Left forelimb (tissue), 1 donor: Measurements from ENCODE around the gene MERTK.
"Not testable (repeated sequence)": the region's sequence is repeated elsewhere in the genome, so short reads cannot be mapped to it uniquely, and the experiment has no call there.

ENCODE experiments used
- DNase-seq: peaks from one replicate; pipeline ENCODE4 v3.0.0-alpha.2; 2018; ENCODE audit warnings: low spot score

MERTK gene

DNA sequence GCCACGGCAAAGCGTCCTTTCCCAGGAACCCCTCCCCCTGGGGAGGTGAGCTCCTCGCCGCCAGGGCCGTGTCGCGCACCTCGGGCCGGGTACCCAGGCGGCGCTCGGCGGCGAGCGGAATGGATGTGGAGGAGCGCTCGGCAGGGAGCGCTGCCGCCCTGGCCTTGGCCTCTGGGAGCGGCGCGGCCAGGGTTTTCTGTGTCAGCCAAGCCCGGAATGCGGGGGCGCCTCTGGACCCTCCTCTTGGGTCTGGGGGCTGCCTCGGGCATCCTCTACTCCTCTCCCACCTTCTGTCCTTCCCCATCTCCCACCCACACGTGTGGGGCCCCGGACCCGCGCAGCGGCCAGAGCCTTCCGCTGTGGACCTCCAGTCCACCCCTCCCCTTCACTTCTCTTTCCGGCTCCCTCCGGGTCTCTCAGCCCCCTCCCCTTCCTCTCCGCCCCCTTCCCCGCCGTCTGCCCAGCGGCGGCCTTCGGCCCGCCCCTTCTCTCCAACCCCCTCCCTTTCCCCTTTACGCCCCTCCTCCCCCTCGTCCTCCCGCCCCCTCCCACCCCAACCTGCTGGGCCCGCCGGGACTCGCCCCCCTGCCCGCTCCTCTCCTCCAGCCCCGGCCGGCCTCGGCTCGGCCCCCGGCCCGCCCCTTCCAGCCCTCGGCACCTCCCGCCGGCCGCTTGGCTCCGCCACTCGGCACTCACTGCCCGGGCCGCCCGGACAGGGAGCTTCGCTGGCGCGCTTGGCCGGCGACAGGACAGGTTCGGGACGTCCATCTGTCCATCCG, at the start of gene MERTK:
TSS of gene MERTK (plus strand) at position 684 of the 779 bp plus-strand sequence. CDS start 129 bp downstream, outside the sequence.
- DNase-seq: peak; percentile 93

GRCh38 chr2:111850646-111851045, 47.8 kb upstream of the MERTK start:
- DNase-seq: not testable (repeated sequence)

DNA sequence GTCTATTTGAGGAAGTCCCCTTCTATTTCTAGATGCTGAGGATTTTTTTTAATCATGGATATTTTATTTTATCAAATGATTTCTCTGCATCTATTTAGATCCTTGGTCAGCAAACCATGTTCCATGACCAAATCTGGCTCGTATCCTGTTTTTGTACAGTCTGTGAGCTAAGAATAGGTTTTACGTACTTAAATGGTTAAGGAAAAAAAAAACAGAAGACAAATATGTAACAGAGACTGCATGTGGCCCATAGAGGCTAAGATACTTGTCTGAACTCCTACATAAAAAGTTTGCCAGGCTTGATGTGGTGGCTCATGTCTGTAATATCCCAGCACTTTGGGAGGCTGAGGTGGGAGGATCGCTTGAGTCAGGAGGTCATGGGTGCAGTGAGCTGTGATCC, 45.9 kb upstream of the MERTK start:
- not testable (repeated sequence) for DNase-seq

DNA sequence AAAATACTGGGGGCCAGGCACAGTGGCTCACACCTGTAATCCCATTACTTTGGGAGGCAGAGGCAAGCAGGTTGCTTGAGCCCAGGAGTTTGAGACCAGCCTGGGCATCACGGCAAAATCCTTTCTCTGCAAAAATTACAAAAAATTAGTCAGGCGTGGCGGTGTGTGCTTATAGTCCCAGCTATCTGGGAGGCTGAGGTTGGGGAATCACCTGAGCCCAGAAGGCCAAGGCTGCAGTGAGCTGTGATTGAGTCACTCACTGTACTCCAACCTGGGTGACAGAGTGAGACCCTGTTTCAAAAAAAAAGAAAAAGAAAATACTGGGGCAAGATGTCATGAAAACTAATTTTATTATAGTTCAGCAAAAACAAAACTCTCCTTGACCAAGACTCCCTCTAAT, 38.4 kb upstream of the MERTK start:
- DNase-seq: not testable (repeated sequence)

- not testable (repeated sequence) for DNase-seq
Measured at GRCh38 chr2:111865124-111865523, 33.3 kb upstream of the MERTK start.

- not testable (repeated sequence) for DNase-seq
Measured at GRCh38 chr2:111872806-111873205, 25.6 kb upstream of the MERTK start.

DNA sequence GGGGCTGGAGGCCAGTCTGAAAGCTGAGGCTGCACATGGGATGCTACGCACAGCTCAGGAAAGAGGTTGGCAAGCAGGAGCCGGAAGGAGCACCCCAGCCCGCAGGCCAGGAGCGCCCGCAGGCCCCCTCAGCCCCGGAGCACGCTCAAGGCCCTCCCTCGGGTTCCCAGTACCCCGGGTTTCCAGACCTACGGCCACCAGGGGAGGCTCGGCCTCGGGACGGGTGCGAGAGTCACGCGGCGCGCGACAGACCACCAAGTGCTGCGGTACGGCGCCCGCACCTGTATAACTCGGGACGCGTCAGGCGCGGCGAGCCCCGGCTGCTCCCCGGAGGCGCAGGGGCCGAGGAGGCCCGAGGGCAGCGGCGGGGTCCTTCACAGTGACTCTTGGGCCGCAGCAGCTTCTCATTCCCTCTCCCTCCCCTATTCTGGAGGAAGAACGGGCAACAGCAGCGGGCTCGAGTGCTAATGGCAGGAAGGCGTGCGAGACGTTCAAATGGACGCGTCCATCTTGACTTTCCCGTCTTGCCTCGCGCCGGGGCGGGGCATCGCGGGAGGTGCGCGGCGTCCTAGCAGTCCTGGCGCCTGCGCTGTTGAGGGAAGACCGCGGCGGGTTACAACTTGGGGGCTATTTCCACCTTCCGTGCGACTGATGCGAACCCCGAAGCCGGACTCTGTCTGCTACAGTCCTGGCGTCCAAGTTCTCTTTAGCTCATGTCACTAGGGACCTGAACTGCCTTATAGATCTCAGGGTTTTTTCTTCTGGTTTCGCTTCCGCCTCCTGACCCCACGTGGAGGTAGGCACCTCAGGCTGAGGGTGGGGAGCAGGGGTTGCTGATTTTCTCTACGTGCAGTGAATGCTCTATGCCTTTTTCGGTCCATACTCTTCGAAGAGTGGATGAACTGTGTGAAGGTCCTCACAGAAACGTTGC, 14.5 kb upstream of the MERTK start, which contains the start of gene ANAPC1:
TSS of gene ANAPC1 (minus strand) at position 533 of the 931 bp plus-strand sequence. CDS start 3,368 bp downstream, outside the sequence.
- DNase-seq: peak; percentile 89

DNA sequence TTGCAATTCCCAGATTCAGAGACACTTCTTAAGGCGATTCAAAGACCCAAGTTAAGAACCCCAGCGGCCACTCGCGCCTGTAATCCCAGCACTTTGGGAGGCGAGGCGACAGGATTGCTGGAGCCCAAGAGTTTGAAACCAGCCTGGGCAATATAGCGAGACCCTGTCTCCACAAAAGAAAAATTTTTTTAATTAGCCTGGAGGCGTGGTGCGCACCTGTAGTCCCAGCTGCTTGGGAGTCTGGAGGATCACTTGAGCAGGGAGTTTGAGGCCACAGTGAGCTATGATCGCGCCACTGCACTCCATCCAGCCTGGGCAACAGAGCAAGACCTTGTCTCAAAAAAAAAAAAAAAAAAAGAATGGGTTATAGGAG, 13.8 kb upstream of the MERTK start:
- no peak for DNase-seq

- DNase-seq: no peak
Measured at GRCh38 chr2:111896024-111896423, 2.4 kb upstream of the MERTK start.

DNA sequence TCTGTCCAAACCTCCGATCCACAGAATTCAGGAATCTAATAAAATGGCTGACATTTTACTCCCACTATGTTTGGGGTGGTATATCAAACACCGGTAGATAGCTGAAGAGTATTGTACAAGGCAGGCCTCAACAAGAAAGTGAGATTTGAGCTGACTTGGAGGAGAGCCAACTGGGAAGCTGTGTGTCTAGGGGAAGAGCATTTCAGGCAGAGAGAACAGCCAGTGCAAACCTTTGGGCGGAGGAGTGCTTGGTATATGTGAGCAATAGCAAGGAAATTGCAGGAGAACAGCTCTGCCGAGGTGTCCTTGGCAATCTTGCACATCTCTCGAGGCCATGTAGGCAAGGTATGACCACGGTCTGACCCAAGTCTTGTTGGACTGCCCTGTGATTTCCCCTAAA, 1.8 kb upstream of the MERTK start:
- no peak for DNase-seq

DNA sequence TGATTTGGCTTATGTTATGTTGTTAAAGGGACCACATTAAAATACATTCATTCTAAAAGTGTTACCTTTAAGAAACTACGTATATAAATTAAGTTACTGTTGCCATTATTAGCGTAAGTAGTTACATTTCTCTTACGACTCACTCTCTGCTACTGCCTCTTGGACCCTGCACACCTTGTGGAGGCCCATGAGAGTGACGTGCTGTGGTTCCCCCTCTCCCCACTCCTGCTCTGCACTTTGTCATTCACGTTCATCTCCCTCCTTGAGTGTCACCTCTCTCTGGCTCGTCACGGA, 830 bp upstream of the MERTK start:
- DNase-seq: no peak

GRCh38 chr2:111898703-111899514, 502 bp downstream of the MERTK start:
- no peak for DNase-seq

DNA sequence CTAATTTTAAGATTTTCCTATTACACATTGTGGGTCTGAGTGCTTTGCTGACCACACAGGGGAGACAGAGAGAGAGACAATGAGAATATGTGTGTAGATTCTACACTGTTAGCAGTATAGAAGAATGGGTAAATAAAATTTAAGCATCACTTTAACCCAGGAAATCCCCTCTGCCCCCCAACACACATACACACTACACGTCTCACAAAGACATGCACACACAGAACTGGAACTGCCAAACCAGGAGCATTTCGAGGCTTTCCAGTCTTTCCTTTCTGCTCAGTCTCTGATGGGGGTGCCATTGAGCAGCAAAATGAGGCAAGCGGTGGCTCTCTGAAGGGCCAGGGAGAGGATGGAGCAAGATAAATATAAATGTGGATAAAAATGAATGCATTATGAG, 2.5 kb downstream of the MERTK start:
- DNase-seq: no peak

GRCh38 chr2:111903516-111903915, 5.1 kb downstream of the MERTK start:
- no peak for DNase-seq

GRCh38 chr2:111903930-111904439, 5.6 kb downstream of the MERTK start:
- DNase-seq: no peak

DNA sequence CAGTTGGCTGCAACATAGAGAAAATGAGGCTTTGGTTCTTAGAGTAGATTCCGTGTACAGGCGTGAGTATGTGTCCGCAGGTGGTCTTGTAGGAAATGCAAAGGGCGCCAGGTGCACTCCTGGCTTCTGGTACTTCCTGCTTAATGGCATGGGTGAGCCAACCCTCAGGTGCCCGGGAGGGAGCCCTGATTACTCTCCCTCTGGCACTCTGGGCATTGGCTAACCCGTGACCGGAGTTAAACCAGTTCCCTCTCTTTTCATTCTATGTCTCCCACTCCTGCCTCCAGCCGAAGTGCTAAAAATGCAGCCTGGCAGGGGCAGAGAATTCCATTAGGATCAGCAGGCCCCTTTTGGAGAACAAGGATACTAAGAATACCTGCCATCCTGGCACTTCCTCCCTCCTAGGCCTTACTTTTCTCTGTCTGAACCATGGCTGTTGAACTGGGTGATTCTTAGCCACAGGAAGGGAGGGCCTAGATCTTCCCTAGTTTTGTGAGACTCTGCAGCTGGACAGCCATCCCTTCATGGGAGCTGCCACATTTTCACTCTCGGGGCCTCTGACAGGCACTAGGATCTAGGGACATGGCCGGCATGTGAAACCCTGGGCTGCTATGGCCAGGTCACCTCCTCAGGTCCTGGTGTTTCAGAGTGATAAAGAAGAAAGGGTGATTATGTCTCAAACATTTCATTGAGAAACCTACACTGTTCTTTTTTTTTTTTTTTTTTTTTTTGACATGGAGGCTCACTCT, 6.5 kb downstream of the MERTK start:
- no peak for DNase-seq

- not testable (repeated sequence) for DNase-seq
Measured at GRCh38 chr2:111905475-111905869, 7.1 kb downstream of the MERTK start.

GRCh38 chr2:111905990-111906735, 7.8 kb downstream of the MERTK start:
- DNase-seq: no peak

DNA sequence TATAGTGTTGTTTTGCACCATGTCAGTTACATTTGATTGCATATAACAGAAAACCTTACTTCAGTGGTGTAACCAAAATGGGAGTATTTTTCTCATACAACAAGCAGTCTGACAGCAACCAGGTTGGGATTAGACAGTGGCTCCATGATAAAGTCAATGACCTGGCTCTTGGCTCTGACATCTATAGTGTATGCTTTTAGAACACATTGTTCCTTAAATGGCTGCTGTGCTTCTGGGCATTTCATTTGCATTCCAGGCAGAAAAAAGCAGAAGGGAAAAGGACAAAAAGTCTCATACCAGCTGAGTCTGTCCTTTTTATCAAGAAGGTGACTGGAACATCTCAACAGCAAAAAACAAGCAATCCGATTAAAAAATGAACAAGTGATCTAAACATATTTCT, 10.2 kb downstream of the MERTK start:
- no peak for DNase-seq

DNA sequence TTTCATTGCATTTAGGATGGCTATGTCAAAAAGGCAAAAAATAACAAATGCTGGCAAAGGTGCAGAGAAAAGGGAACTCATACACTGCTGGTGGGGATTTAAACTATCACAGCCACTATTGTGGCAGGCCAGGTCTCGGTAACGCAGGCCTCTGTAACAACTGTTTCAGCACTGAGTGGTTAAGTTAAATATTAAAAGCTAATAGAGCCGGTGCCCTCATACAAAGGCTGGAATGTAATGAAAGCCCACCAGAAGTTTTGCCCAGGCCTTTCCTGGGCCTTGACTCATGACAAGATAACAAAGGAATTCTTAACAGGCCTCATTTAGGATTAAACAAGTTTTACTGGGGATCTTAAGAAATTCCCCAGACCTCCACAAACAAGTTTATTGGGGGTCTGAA, 10.7 kb downstream of the MERTK start:
- DNase-seq: no peak
